Esophagus squamous epithelium (tissue), 4 donors: ENCODE measurements around the gene EVI2B.

Experiments
- CTCF ChIP-seq, 6 experiments: fragments of 450-650 bp in 4 of 6; fragments of 200-600 bp in 2 of 6; sonication (generic) in 2 of 6; IDR thresholded peaks; one replicate each; pipeline ENCODE4 v1.5.1; 2016 to 2019; ENCODE audit warnings: antibody characterized with exemption in 6 of 6, mild to moderate bottlenecking in 4 of 6, moderate library complexity in 4 of 6
- POLR2A ChIP-seq, 4 donors: fragments of 450-650 bp; IDR thresholded peaks; one replicate each; pipeline ENCODE4 v1.6.1; 2017; ENCODE audit warnings: antibody characterized with exemption in 4 of 4, mild to moderate bottlenecking in 4 of 4, moderate library complexity in 3 of 4

DNA sequence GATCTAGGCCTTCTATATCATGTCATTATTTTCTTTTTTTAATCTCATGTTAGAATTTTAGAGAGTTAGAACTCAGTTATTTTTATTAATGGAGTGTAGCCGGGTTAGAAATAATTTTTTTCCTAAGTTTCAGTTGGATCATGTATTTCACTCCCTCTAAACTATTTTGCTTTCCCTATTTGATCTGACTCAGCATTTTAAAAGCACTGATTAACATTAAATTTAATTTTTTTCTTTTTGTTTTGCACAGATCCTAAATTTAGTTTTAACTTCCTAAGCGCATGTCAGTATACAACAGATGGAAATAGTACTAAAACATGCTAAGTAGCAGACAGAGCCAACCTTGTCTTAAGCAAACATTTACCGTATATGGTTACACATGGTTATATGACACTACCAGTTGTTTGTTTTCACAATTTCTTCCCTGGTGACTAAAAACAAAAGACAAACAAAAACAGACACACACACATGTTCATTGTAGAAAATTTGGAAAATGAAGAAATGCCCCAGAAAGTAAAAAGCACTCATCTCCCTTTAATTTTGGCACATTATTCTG, 44.1 kb upstream of the EVI2B start:
- TF ChIP-seq POLR2A (IDR thresholded peaks at IDR 0.05) (no peak), CTCF (IDR thresholded peaks at IDR 0.05) (no peak)
